ENCODE measurements around the gene TMEM200A. TPM values are rescaled to one million over a fixed set of nuclear protein-coding genes. Genes with fewer than 3 reads are reported as not detected.

Gene TMEM200A
- total RNA-seq, 6 donors from 2014 or later, result under 0.01 to 5.5 (median 3.3) TPM

DNA sequence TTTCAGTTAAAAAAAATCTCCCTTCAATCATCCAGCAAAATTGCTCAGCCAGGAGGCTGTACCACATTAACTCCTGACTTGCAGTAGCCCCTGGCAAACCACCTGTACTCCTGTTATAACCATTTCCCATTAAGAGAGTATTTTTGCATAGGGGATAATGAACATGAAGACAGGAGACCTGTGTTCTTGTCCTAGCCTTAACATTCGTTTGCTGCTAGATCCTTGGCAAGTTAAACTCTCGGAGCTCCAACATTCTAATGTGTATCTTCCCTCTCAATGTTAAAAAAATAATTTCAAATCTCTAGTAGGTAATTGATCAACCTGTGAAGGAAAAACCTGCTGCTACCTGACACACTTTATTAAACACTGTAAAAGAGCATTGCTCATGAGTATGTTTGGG, 8.4 kb upstream of the TMEM200A start:
- TF ChIP-seq EP300 (IDR thresholded peaks at IDR 0.05), result no peak
- TF ChIP-seq POLR2A (IDR thresholded peaks at IDR 0.05), result no peak
- no peak for TF ChIP-seq POLR2AphosphoS5 (IDR thresholded peaks at IDR 0.05)
- no peaks in the 10 kb centered on the region for H3K36me3 ChIP-seq
- no peak for DNase-seq
- ATAC-seq (ENCODE audit: low FRiP score in 2 of 2), result no peak
- H3K27me3 ChIP-seq, result no peaks in the 10 kb centered on the region
- WGBS, 2 donors, result 32 to 49% methylated on average over 2 of the region's 2 CpGs
- no peaks in the 10 kb centered on the region for H3K4me1 ChIP-seq
- H3K27ac ChIP-seq, result no peak overlapping the region
- no peak overlapping the region for H3K4me3 ChIP-seq
- H3K9me3 ChIP-seq, result no peaks in the 10 kb centered on the region

- Histone ChIP-seq H3K4me1 (no peaks in the 10 kb centered on the region), H3K27me3 (no peaks in the 10 kb centered on the region), H3K36me3 (no peaks in the 10 kb centered on the region), H3K27ac (no peak overlapping the region), H3K4me3 (no peak overlapping the region), H3K9me3 (no peaks in the 10 kb centered on the region)
- ATAC-seq (ENCODE audit: low FRiP score in 2 of 2), result no peak
- TF ChIP-seq POLR2A (IDR thresholded peaks at IDR 0.05), result no peak
- TF ChIP-seq CTCF (IDR thresholded peaks at IDR 0.05), result no peak
- TF ChIP-seq EP300 (IDR thresholded peaks at IDR 0.05), result no peak
- no peak for TF ChIP-seq POLR2AphosphoS5 (IDR thresholded peaks at IDR 0.05)
- no peak for DNase-seq
Measured at GRCh38 chr6:130359736-130360135, 6.1 kb upstream of the TMEM200A start.

DNA sequence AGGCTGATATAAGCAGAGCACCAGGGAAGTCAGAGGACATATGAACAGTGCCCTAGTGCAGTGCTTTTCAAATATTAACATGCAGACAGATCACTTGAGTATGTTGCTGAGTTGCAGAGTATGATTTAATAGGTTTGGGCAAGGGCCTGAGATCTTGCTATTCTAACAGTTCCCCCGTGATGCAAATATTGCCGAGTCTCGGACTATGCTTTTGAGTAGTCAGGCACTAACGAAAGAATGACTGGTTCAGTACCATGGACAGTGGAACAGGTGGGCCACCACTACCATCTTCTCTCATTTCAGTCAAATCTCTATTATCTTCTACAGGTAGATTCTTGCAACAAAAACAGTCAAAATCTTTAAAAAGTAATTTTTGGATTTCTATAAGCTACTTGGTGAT, 3.7 kb upstream of the TMEM200A start:
- Histone ChIP-seq H3K9me3 (no peaks in the 10 kb centered on the region), H3K36me3 (no peaks in the 10 kb centered on the region), H3K4me3 (no peak overlapping the region), H3K27me3 (peaks cover 3 to 18% (median 13%) of the 10 kb centered on the region in 4 donors), H3K4me1 (peaks cover 9 to 20% (median 16%) of the 10 kb centered on the region in 4 donors), H3K27ac (no peak overlapping the region)
- WGBS, 2 donors, result 61 to 74% methylated on average over 4 of the region's 4 CpGs
- no peak for ATAC-seq (ENCODE audit: low FRiP score in 2 of 2)
- TF ChIP-seq POLR2AphosphoS5 (IDR thresholded peaks at IDR 0.05) (no peak), CTCF (IDR thresholded peaks at IDR 0.05) (no peak), EP300 (IDR thresholded peaks at IDR 0.05) (no peak), POLR2A (IDR thresholded peaks at IDR 0.05) (no peak)
- DNase-seq, result no peak

DNA sequence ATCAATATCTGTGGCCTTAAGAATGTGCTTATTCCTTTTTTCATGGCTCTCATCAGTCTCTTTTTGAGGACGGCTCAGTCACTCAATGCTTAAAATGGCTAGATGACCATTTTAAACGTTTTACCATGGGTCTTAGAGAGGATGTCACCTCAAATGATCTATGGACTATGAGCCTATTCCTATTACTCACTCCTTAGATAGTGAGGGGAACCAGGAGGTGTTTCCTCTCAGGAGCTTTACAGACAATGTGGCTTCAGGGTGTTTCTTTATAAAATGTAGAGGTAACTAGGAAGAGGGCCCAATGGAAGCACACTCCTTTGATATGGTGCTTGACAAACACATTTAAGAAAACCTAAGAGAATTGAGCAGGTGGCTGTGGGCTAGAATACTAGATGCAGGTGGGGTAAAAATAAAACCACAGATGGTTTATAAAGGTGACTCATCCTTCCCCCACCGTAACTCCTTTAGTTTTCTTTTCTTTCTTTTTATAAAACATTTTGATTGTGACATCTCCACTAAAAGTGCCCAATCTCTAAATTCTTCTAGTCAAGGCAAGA, 1.5 kb upstream of the TMEM200A start:
- Histone ChIP-seq H3K9me3 (no peaks in the 10 kb centered on the region), H3K36me3 (no peaks in the 10 kb centered on the region), H3K4me1 (peaks cover 9 to 20% (median 16%) of the 10 kb centered on the region in 4 donors), H3K4me3 (no peak overlapping the region), H3K27me3 (peaks cover 3 to 18% (median 13%) of the 10 kb centered on the region in 4 donors), H3K27ac (no peak overlapping the region)
- TF ChIP-seq CTCF (IDR thresholded peaks at IDR 0.05), result no peak
- no peak for TF ChIP-seq POLR2A (IDR thresholded peaks at IDR 0.05)
- TF ChIP-seq EP300 (IDR thresholded peaks at IDR 0.05), result no peak
- no peak for TF ChIP-seq POLR2AphosphoS5 (IDR thresholded peaks at IDR 0.05)
- WGBS, 2 donors, result 41 to 42% methylated on average over 3 of the region's 3 CpGs
- ATAC-seq (ENCODE audit: low FRiP score in 2 of 2) (no peak), DNase-seq (no peak)

- TF ChIP-seq EP300 (IDR thresholded peaks at IDR 0.05) (no peak), POLR2A (IDR thresholded peaks at IDR 0.05) (no peak), CTCF (IDR thresholded peaks at IDR 0.05) (no peak), POLR2AphosphoS5 (IDR thresholded peaks at IDR 0.05) (no peak)
- peak; percentile 52 to 76 for ATAC-seq (ENCODE audit: low FRiP score in 2 of 2)
- peak overlapping the region; percentile 49 to 64 (median 59) for H3K4me3 ChIP-seq
- 1 to 5% methylated on average over 12 to 36 of the region's 65 CpGs for WGBS, 2 donors
- H3K9me3 ChIP-seq, result no peaks in the 10 kb centered on the region
- H3K36me3 ChIP-seq, result no peaks in the 10 kb centered on the region
- peak overlapping the region; percentile 65 to 84 (median 82) for H3K27ac ChIP-seq
- H3K27me3 ChIP-seq, result peaks cover 3 to 18% (median 13%) of the 10 kb centered on the region in 4 donors
- no peak for DNase-seq
- peaks cover 9 to 20% (median 16%) of the 10 kb centered on the region in 4 donors for H3K4me1 ChIP-seq
Measured at GRCh38 chr6:130366107-130367005, 539 bp downstream of the TMEM200A start.

Measured in upper lobe of left lung (tissue), 6 donors.